ENCODE results near the gene PPIP5K2.
A peak's percentile ranks its signal among the peaks of the same experiment; 100 is the strongest.
"Not testable (repeated sequence)": the region's sequence is repeated elsewhere in the genome, so short reads cannot be mapped to it uniquely, and the experiment has no call there.

Gene PPIP5K2

DNA sequence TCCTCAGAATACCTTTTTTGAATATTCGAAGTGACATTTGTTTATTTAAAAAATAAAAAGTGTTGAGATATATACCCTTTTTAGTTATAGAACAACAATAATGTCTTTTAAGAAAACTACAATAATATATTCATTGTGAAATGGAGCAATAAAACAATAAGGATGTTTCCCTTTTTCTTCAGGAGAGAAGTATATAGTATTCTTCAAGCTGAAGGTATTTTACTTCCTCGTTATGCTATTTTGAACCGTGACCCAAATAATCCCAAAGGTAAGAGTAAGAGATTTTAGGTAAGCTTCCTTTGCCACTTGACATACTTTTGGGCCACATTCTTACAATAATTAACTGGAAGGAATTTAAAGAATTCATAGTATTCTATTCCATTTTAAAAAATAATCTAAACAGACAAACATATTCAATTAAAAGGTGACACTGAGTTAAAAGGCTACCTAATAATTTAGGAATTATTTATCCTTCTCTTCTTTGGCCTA lies 18.1 kb downstream of the PPIP5K2 start:
- no peak for DNase-seq (ENCODE audit: extremely low spot score)
- CTCF ChIA-PET: interaction anchor here (0.7 to 1.3 kb wide), 2 partner anchors 9 to 45 kb away, joined by 3 read pairs; no protein-coding TSS in a partner anchor
- POLR2A ChIA-PET: interaction anchor here (1.0 kb wide), 1 partner anchor 18 kb away, joined by 5 read pairs; the partner anchor contains the start of genes GIN1 and PPIP5K2
- no peak for TF ChIP-seq TARDBP (IDR thresholded peaks at IDR 0.05)
- no peak for TF ChIP-seq HDGF (IDR thresholded peaks at IDR 0.05; ENCODE audit: borderline replicate concordance)
- TF ChIP-seq FOXA1 (IDR thresholded peaks at IDR 0.05): no peak
- no peak for TF ChIP-seq FOXK2 (IDR thresholded peaks at IDR 0.05)
- TF ChIP-seq SUZ12 (IDR thresholded peaks at IDR 0.05): no peak
- no peak for TF ChIP-seq NFRKB (IDR thresholded peaks at IDR 0.05)
- TF ChIP-seq ZNF384 (IDR thresholded peaks at IDR 0.05): no peak
- no peak for TF ChIP-seq SP1 (IDR thresholded peaks at IDR 0.05)
- no peak for TF ChIP-seq ELF4 (IDR thresholded peaks at IDR 0.05)
- TF ChIP-seq FOXM1 (IDR thresholded peaks at IDR 0.05; ENCODE audit: borderline replicate concordance): no peak
- TF ChIP-seq LEF1 (IDR thresholded peaks at IDR 0.05; ENCODE audit: borderline replicate concordance): no peak
- TF ChIP-seq L3MBTL2 (conservative IDR thresholded peaks at IDR 0.05): no peak
- TF ChIP-seq BHLHE40 (IDR thresholded peaks at IDR 0.05; ENCODE audit: borderline replicate concordance): no peak
- TF ChIP-seq, protein P1, sequence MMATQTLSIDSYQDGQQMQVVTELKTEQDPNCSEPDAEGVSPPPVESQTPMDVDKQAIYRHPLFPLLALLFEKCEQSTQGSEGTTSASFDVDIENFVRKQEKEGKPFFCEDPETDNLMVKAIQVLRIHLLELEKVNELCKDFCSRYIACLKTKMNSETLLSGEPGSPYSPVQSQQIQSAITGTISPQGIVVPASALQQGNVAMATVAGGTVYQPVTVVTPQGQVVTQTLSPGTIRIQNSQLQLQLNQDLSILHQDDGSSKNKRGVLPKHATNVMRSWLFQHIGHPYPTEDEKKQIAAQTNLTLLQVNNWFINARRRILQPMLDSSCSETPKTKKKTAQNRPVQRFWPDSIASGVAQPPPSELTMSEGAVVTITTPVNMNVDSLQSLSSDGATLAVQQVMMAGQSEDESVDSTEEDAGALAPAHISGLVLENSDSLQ (IDR thresholded peaks at IDR 0.05): no peak
- no peak for TF ChIP-seq CTBP1 (IDR thresholded peaks at IDR 0.05; ENCODE audit: borderline replicate concordance)

DNA sequence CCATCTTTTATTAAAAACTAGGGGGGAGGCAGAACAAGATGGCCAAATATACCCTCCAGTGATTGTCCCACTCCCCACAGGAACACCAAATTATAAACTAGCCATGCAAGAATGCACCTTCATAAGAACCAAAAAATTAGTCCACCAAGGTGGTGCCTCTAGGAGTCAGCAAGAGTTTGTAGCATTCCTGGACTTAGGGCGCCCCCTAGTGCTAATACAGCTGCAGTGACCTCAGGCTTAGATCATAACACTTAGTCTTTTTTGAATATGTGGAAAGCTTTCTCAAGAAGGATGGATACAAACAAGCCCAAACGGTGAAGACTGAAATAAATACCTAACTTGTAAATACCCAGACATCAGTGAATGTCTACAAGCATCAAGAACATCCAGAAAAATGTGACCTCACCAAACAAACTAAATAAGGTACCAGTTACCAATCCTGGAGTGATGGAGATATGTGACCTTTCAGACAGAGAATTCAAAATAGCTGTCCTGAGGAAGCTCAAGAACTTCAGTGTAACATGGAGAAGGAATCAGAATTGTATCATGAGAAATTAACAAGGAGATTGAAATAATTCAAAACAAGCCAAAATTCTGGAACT lies 19.3 kb downstream of the PPIP5K2 start:
- ChIA-PET CTCF (interaction anchor here (0.5 to 1.5 kb wide), 10 partner anchors 11 to 603 kb away, joined by 3 to 6 read pairs (median 3); partner anchors contain the start of gene MACIR), POLR2A (no interaction called here)
- TF ChIP-seq, protein P1 (IDR thresholded peaks at IDR 0.05): no peak
- TF ChIP-seq SUZ12 (IDR thresholded peaks at IDR 0.05) (no peak), ZNF384 (IDR thresholded peaks at IDR 0.05) (no peak), TARDBP (IDR thresholded peaks at IDR 0.05) (no peak), ELF4 (IDR thresholded peaks at IDR 0.05) (no peak), CTBP1 (IDR thresholded peaks at IDR 0.05; ENCODE audit: borderline replicate concordance) (no peak), FOXK2 (IDR thresholded peaks at IDR 0.05) (no peak)
- peak; percentile 68 for DNase-seq (ENCODE audit: extremely low spot score)

DNA sequence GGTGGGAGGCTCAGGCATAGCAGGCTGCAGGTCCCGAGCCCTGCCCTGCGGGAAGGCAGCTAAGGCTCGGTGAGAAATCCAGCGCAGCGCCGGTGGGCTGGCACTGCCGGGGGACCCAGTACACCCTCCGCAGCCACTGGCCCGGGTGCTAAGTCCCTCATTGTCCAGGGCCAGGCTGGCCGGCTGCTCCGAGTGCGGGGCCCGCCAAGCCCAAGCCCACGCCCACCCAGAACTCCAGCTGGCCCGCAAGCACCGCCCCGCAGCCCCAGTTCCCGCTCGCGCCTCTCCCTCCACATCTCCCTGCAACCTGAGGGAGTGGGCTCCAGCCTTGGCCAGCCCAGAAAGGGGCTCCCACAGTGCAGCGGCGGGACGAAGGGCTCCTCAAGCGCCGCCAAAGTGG lies 22.0 kb downstream of the PPIP5K2 start:
- CTCF ChIA-PET, POLR2A ChIA-PET: not testable (repeated sequence)

DNA sequence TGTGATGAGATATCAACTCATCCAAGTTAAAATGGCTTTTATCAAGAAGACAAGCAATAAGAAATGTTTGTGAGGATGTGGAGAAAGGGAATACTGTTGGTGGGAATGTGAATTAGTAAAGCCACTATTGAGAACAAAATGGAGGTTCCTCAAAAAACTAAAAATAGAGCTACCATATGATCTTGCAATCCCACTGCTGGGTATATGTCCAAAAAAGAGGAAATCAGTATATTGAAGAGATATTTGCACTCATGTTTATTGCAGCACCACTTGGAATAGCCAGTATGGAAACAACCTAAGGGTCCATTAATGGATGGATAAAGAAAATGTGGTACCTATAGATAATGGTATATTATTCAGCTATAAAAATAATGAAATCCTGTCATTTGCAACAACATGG lies 25.1 kb downstream of the PPIP5K2 start:
- TF ChIP-seq NFRKB (IDR thresholded peaks at IDR 0.05) (no peak), TARDBP (IDR thresholded peaks at IDR 0.05) (no peak), FOXK2 (IDR thresholded peaks at IDR 0.05) (no peak), L3MBTL2 (conservative IDR thresholded peaks at IDR 0.05) (no peak), ELF4 (IDR thresholded peaks at IDR 0.05) (no peak), ZNF384 (IDR thresholded peaks at IDR 0.05) (no peak), BHLHE40 (IDR thresholded peaks at IDR 0.05; ENCODE audit: borderline replicate concordance) (no peak), SUZ12 (IDR thresholded peaks at IDR 0.05) (no peak)
- DNase-seq (ENCODE audit: extremely low spot score): no peak
- ChIA-PET POLR2A (no interaction called here), CTCF (no interaction called here)

More for the DNA sequence above, 22.0 kb downstream of the PPIP5K2 start:
- not testable (repeated sequence) for DNase-seq (ENCODE audit: extremely low spot score)

DNA sequence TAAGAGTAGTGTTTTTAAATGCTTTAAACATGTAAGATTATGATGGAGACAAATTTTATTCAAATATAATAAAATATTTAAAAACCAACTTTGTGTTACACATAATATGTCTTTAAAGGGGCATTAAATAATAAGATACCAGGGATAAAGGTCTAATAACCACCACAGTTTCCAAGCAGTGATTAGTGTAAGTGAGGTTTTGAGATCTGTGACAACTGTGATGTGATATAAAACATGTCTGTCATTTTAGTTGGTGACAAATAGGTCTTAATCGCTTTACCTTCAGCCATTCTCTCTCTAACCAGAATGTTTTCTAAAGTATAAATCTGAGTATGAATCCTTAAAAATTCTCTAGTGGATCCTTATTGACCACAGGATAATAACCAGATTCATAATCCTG lies 28.1 kb downstream of the PPIP5K2 start:
- ChIA-PET CTCF (no interaction called here), POLR2A (no interaction called here)
- DNase-seq (ENCODE audit: extremely low spot score): no peak
- no peak for TF ChIP-seq FOXM1 (IDR thresholded peaks at IDR 0.05; ENCODE audit: borderline replicate concordance)
- TF ChIP-seq L3MBTL2 (conservative IDR thresholded peaks at IDR 0.05): no peak
- TF ChIP-seq SP1 (IDR thresholded peaks at IDR 0.05): no peak
- no peak for TF ChIP-seq BHLHE40 (IDR thresholded peaks at IDR 0.05; ENCODE audit: borderline replicate concordance)
- TF ChIP-seq SUZ12 (IDR thresholded peaks at IDR 0.05): no peak
- TF ChIP-seq ELF4 (IDR thresholded peaks at IDR 0.05): no peak
- TF ChIP-seq NFRKB (IDR thresholded peaks at IDR 0.05): no peak
- no peak for TF ChIP-seq FOXA1 (IDR thresholded peaks at IDR 0.05)
- TF ChIP-seq, protein P1 (IDR thresholded peaks at IDR 0.05): no peak
- no peak for TF ChIP-seq CTBP1 (IDR thresholded peaks at IDR 0.05; ENCODE audit: borderline replicate concordance)
- TF ChIP-seq ZNF384 (IDR thresholded peaks at IDR 0.05): no peak
- no peak for TF ChIP-seq LEF1 (IDR thresholded peaks at IDR 0.05; ENCODE audit: borderline replicate concordance)
- no peak for TF ChIP-seq FOXK2 (IDR thresholded peaks at IDR 0.05)
- no peak for TF ChIP-seq ARNT (IDR thresholded peaks at IDR 0.05)
- no peak for TF ChIP-seq HDGF (IDR thresholded peaks at IDR 0.05; ENCODE audit: borderline replicate concordance)

DNA sequence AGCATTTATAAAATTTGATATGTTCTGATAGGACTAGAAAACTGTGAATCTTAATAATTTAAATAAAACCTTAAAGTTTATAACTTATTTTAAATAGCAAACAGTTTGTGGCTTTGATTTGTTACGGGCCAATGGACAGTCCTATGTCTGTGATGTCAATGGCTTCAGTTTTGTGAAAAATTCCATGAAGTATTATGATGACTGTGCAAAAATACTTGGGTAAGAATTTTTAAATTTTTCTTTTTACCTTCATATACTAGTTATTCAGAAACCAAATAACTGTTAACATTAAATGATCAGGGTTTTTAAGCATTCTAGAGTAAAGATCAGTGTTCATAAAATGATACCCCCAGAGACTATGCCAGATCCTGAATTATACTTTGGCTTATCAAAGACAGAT lies 31.1 kb downstream of the PPIP5K2 start:
- CTCF ChIA-PET: no interaction called here
- POLR2A ChIA-PET: no interaction called here
- TF ChIP-seq L3MBTL2 (conservative IDR thresholded peaks at IDR 0.05): no peak
- TF ChIP-seq ELF4 (IDR thresholded peaks at IDR 0.05): no peak
- no peak for TF ChIP-seq FOXA1 (IDR thresholded peaks at IDR 0.05)
- TF ChIP-seq FOXK2 (IDR thresholded peaks at IDR 0.05): no peak
- TF ChIP-seq SUZ12 (IDR thresholded peaks at IDR 0.05): no peak
- TF ChIP-seq TARDBP (IDR thresholded peaks at IDR 0.05): no peak
- no peak for TF ChIP-seq ZNF384 (IDR thresholded peaks at IDR 0.05)
- no peak for TF ChIP-seq BHLHE40 (IDR thresholded peaks at IDR 0.05; ENCODE audit: borderline replicate concordance)
- TF ChIP-seq SP1 (IDR thresholded peaks at IDR 0.05): no peak
- TF ChIP-seq HDGF (IDR thresholded peaks at IDR 0.05; ENCODE audit: borderline replicate concordance): no peak
- no peak for TF ChIP-seq ARNT (IDR thresholded peaks at IDR 0.05)
- TF ChIP-seq FOXM1 (IDR thresholded peaks at IDR 0.05; ENCODE audit: borderline replicate concordance): no peak
- no peak for TF ChIP-seq CTBP1 (IDR thresholded peaks at IDR 0.05; ENCODE audit: borderline replicate concordance)
- TF ChIP-seq, protein P1 (IDR thresholded peaks at IDR 0.05): no peak
- TF ChIP-seq NFRKB (IDR thresholded peaks at IDR 0.05): no peak
- no peak for TF ChIP-seq LEF1 (IDR thresholded peaks at IDR 0.05; ENCODE audit: borderline replicate concordance)
- DNase-seq (ENCODE audit: extremely low spot score): no peak

Data from HEK293T (cell line).